CD4-positive, CD25-positive, alpha-beta regulatory T cell (primary cell): Measurements from ENCODE around the gene TVP23A. TPM values are rescaled to one million over a fixed set of nuclear protein-coding genes. Genes with fewer than 3 reads are reported as not detected.

Source experiments
- ATAC-seq, 2 donors: fragments of 150-1000 bp; cut with Tn5 transposase; one replicate each; pipeline ENCODE4 v1.10.0; 2021; ENCODE audit warnings: low read depth in 2 of 2, moderate number of reproducible peaks in 2 of 2, moderate library complexity in 1 of 2
- DNase-seq, 3 donors: peaks; one replicate each; pipeline versions ENCODE4 v3.0.0 to v3.0.0-alpha.2; 2012 to 2022; ENCODE audit warnings: mixed read lengths in 1 of 3
- H3K27ac ChIP-seq: one replicate; pipeline ENCODE4 v1.7.0; 2013; ENCODE audit warnings: mild to moderate bottlenecking, low read length; ENCODE audit not compliant: insufficient read depth, poor library complexity, severe bottlenecking
- H3K27me3 ChIP-seq: one replicate; pipeline ENCODE4 v1.7.0; 2013; ENCODE audit warnings: low read length; ENCODE audit not compliant: control insufficient read depth, insufficient read depth
- H3K36me3 ChIP-seq: one replicate; pipeline ENCODE4 v1.7.0; 2013; ENCODE audit warnings: mild to moderate bottlenecking, low read length, moderate library complexity; ENCODE audit not compliant: control insufficient read depth, insufficient read depth
- H3K4me1 ChIP-seq: 2 replicates; pipeline ENCODE4 v1.7.0; 2013; ENCODE audit warnings: mild to moderate bottlenecking, low read length; ENCODE audit not compliant: insufficient read depth, control insufficient read depth, poor library complexity, severe bottlenecking
- H3K4me3 ChIP-seq: one replicate; pipeline ENCODE4 v1.7.0; 2013; ENCODE audit warnings: low read depth, mild to moderate bottlenecking, low read length, moderate library complexity
- H3K9me3 ChIP-seq, 2 experiments: 1 replicate in 1 of 2; 2 replicates in 1 of 2; pipeline ENCODE4 v1.7.0; 2013; ENCODE audit warnings: low read length in 2 of 2, mild to moderate bottlenecking in 1 of 2, moderate library complexity in 1 of 2; ENCODE audit not compliant: control insufficient read depth in 2 of 2
- H3K27ac Mint-ChIP-seq, 3 donors: one replicate each; pipeline ENCODE4 v1.8.0; 2020 to 2022; ENCODE audit warnings: mild to moderate bottlenecking in 3 of 3, mixed read lengths in 3 of 3, moderate library complexity in 2 of 3
- H3K27me3 Mint-ChIP-seq: one replicate; pipeline ENCODE4 v1.8.0; 2022; ENCODE audit warnings: mild to moderate bottlenecking, mixed read lengths
- H3K36me3 Mint-ChIP-seq: one replicate; pipeline ENCODE4 v1.8.0; 2020; ENCODE audit warnings: mixed read lengths
- H3K4me1 Mint-ChIP-seq, 4 donors: one replicate each; pipeline ENCODE4 v1.8.0; 2020 to 2022; ENCODE audit warnings: mixed read lengths in 4 of 4, mild to moderate bottlenecking in 1 of 4
- H3K4me3 Mint-ChIP-seq, 4 donors: one replicate each; pipeline ENCODE4 v1.8.0; 2020 to 2022; ENCODE audit warnings: mild to moderate bottlenecking in 4 of 4, mixed read lengths in 4 of 4, moderate library complexity in 3 of 4
- H3K9me3 Mint-ChIP-seq, 7 donors: one replicate each; pipeline ENCODE4 v1.8.0; 2020 to 2022; ENCODE audit warnings: mixed read lengths in 7 of 7, mild to moderate bottlenecking in 3 of 7, moderate library complexity in 2 of 7
- polyA plus RNA-seq, 4 donors: library from polyadenylated mRNA; unstranded; fragments of 300-500 nt; fragmentation: Illumina TruSeq; gene quantifications; one replicate each; pipeline ENCODE4 v1.2.3, GENCODE V29; 2021
- total RNA-seq: library from RNA; stranded (reverse); gene quantifications from one replicate; pipeline ENCODE4 v1.2.3, GENCODE V29; 2022

The TVP23A gene
- total and polyA plus RNA-seq, 5 donors from 2014 or later: 0.20 TPM; not detected in 4

DNA sequence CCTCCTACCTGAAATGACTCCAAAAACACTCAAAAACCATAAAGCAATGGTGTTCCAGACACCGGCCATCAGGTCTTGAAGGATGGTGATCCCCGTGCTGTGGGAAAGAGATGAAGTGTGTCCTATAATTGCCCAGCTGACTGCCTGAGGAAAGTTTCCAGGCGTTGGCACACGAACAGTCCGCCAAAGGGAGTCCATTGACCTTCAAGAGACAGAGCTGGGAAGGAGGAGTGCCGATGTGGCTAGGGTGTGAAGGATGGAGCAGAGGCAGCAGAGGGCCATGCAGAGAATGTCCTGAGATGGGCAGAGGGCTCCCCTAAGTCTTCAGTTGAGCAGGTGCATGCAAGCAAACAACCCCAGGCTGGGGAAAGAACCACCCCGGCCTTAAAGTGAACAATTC, 86.8 kb downstream of the TVP23A start:
- DNase-seq (no peak), ATAC-seq (no peak)
- H3K9me3 Mint-ChIP-seq: no peaks in the 10 kb centered on the region
- peak overlapping the region in 1 of 3 donors; percentile 56 for H3K27ac Mint-ChIP-seq
- no peaks in the 10 kb centered on the region for H3K9me3 ChIP-seq
- H3K27ac ChIP-seq: no peak overlapping the region
- peaks cover 0 to under 1% (median under 1%) of the 10 kb centered on the region in 4 donors for H3K4me1 Mint-ChIP-seq
- no peak overlapping the region for H3K4me3 ChIP-seq
- H3K27me3 Mint-ChIP-seq: peaks cover 8% of the 10 kb centered on the region
- no peaks in the 10 kb centered on the region for H3K36me3 ChIP-seq
- H3K36me3 Mint-ChIP-seq: no peaks in the 10 kb centered on the region
- H3K27me3 ChIP-seq: no peaks in the 10 kb centered on the region
- no peak overlapping the region for H3K4me3 Mint-ChIP-seq
- no peaks in the 10 kb centered on the region for H3K4me1 ChIP-seq

DNA sequence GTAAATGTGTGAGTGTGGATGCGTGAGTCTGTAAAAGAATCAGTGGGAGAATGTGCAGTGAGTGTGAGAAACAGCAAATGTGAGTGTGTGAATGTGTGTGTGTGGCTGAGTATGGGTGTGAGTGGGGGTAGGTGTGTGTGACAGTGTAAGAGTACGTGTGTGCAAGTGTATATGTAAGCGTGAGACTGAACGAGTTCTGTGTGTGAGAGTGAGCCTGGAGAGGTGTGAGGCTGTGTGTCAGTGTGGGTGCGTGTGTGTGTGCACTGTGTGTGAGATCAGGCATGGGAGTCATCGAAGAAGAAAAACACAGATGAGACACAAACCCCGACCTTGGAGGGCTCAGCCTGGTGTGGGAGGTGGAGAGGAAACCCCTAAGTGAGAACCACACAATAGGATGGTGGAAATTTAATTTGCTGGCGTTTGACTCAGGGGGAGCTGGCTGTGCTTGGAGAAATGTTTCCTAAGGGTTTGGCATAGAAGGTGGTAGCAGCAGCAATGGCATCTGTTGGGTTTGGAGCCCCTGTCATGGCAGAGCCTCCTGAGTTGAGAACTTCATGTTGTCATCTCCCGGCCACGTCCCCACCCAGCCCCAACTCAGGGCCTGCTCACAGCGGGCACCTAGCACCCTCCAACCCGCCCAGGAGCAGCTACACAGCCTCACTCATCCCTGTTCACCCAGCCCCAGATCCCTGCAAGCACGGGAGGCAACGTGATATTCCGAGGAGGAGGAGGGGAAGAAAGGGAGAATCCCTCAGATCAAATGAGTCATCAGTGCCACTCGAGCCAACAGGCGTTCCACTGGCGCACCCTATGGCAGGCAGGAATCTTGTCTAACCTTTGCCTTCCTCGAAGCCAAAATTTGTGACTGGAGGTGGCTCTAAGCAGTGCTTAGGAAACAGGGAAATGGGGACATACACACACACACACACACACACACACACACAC, 89.2 kb downstream of the TVP23A start:
- Histone ChIP-seq H3K36me3 (no peaks in the 10 kb centered on the region), H3K4me3 (no peak overlapping the region), H3K4me1 (no peaks in the 10 kb centered on the region), H3K9me3 (no peaks in the 10 kb centered on the region), H3K27me3 (no peaks in the 10 kb centered on the region), H3K27ac (no peak overlapping the region)
- ATAC-seq (no peak), DNase-seq (no peak)
- H3K27ac Mint-ChIP-seq: no peak overlapping the region
- peaks cover 0 to 2% (median 0%) of the 10 kb centered on the region in 7 donors for H3K9me3 Mint-ChIP-seq
- H3K27me3 Mint-ChIP-seq: peaks cover 12% of the 10 kb centered on the region
- H3K36me3 Mint-ChIP-seq: no peaks in the 10 kb centered on the region
- H3K4me3 Mint-ChIP-seq: no peak overlapping the region
- no peaks in the 10 kb centered on the region for H3K4me1 Mint-ChIP-seq

DNA sequence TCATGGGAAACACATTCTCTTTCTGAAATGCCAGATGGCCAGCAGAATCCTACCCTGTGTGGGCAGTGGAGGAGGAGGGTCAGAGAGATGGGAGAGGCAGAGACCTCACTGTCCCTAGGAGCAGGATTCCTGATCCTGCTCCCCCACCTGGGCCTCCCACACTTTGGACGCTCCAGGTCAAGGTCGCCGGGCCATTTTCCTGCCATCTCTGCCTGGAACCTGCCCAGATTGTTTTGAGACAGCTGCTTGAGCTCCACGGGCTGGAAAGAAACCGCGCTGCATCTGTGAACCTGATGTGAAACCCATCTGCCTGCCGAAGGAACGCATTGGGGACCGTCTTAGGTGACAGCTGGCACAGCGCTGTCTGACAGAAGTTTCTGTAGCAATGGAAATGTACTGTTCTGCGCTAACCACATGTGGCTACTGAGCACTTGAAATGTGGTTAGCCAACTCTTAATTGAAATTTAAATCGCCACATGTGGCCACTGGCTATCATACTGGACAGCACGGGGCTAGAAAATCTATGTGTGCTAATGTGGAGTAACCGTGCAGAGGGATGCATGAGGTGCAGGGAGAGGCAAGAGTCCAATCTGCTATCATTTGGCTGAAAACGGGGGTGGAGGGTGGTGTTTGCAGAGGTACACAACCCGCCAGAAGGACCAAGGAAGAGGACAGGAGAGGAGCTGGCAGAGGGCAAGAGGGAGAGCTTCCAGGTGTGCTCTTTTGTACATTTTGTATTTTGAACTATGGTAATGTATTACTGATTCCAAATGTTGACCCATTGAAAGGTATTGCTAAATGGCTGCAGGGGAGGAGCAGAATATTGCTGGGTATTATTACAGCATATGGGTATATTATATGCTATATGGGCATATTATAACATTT, 90.3 kb downstream of the TVP23A start:
- H3K4me3 ChIP-seq: no peak overlapping the region
- no peaks in the 10 kb centered on the region for H3K36me3 Mint-ChIP-seq

More for the DNA sequence above, 90.3 kb downstream of the TVP23A start:
- no peak overlapping the region for H3K27ac Mint-ChIP-seq
- H3K27me3 ChIP-seq: no peaks in the 10 kb centered on the region
- H3K4me1 ChIP-seq: no peaks in the 10 kb centered on the region
- peaks cover 10% of the 10 kb centered on the region for H3K27me3 Mint-ChIP-seq
- no peak overlapping the region for H3K27ac ChIP-seq
- no peak overlapping the region for H3K4me3 Mint-ChIP-seq
- DNase-seq (no peak), ATAC-seq (peak in 1 of 2 donors; percentile 20)
- no peaks in the 10 kb centered on the region for H3K4me1 Mint-ChIP-seq
- peaks cover 0 to 2% (median 0%) of the 10 kb centered on the region in 7 donors for H3K9me3 Mint-ChIP-seq
- H3K36me3 ChIP-seq: no peaks in the 10 kb centered on the region
- no peaks in the 10 kb centered on the region for H3K9me3 ChIP-seq

Other genes starting within 250 kb of the TVP23A start
- not detected for gene EMP2, start 238.2 kb downstream of the TVP23A start, total RNA-seq
- not detected for gene EMP2, start 238.2 kb downstream of the TVP23A start, polyA plus RNA-seq
- gene TEKT5, start 123.9 kb downstream of the TVP23A start, total RNA-seq: not detected
- gene TEKT5, start 123.9 kb downstream of the TVP23A start, polyA plus RNA-seq: under 1 TPM in 1 of 4 donors, not detected in 3; 0.24 TPM
- 23.2 TPM for gene NUBP1, start 75.0 kb downstream of the TVP23A start, total RNA-seq
- 10 to 100 TPM; 37.3 to 44.4 (median 43.2) TPM for gene NUBP1, start 75.0 kb downstream of the TVP23A start, polyA plus RNA-seq
- gene CIITA, start 58.4 kb upstream of the TVP23A start, total RNA-seq: 35.0 TPM
- 1 to 10 TPM; 1.9 to 5.5 (median 3.0) TPM for gene CIITA, start 58.4 kb upstream of the TVP23A start, polyA plus RNA-seq
- gene DEXI, start 123.7 kb upstream of the TVP23A start, total RNA-seq: 15.7 TPM
- 10 to 100 TPM; 49.4 to 53.5 (median 51.8) TPM for gene DEXI, start 123.7 kb upstream of the TVP23A start, polyA plus RNA-seq
- gene CLEC16A, start 125.8 kb upstream of the TVP23A start, total RNA-seq: 38.9 TPM
- gene CLEC16A, start 125.8 kb upstream of the TVP23A start, polyA plus RNA-seq: 10 to 100 TPM; 11.8 to 16.0 (median 12.1) TPM